RWPE1 (cell line): ENCODE results near the gene FSD1L.

Experiments used
- CTCF ChIA-PET: fragments of 350-600 bp; sonication (Branson Sonifier 250); formaldehyde crosslinking; extraction: SDS; loops from one replicate; lab custom pipeline; 2021; lab: Yijun Ruan, JAX
- POLR2A ChIA-PET: fragments of 400-600 bp; formaldehyde crosslinking; extraction: SDS; loops from one replicate; lab custom pipeline; 2020; ENCODE audit warnings: antibody characterized with exemption; ENCODE audit not compliant: low non-redundant PET; lab: Yijun Ruan, JAX
- DNase-seq: peaks from one replicate; pipeline ENCODE4 v3.0.0; 2012; ENCODE audit warnings: low spot score
- H3K27ac ChIP-seq: fragments of 450-650 bp; 2 replicates; pipeline ENCODE4 v1.5.1; 2017
- TF ChIP-seq, protein P1 (sequence below): fragments of 450-650 bp; conservative IDR thresholded peaks from 2 replicates; pipeline ENCODE4 v1.5.1; 2017; ENCODE audit warnings: low read depth, mild to moderate bottlenecking

Gene FSD1L

DNA sequence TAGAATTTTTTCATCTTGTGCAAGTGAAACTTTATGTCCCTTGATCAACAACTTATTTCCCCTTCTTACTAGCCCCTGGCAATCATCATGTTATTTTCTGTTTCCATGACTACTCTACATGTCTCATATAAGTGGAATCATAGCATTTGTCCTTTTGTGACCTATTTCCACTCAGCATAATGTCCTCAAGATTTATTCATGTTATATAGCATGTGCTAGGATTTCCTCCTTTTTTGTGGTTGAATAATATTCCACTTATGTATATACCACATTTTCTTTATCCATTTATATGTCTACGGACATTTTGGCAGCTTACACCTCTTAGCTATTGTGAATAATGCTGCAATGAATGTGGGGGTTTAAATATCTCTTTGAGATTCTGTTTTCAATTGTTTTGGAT, 21.0 kb downstream of the FSD1L start:
- TF ChIP-seq, protein P1, sequence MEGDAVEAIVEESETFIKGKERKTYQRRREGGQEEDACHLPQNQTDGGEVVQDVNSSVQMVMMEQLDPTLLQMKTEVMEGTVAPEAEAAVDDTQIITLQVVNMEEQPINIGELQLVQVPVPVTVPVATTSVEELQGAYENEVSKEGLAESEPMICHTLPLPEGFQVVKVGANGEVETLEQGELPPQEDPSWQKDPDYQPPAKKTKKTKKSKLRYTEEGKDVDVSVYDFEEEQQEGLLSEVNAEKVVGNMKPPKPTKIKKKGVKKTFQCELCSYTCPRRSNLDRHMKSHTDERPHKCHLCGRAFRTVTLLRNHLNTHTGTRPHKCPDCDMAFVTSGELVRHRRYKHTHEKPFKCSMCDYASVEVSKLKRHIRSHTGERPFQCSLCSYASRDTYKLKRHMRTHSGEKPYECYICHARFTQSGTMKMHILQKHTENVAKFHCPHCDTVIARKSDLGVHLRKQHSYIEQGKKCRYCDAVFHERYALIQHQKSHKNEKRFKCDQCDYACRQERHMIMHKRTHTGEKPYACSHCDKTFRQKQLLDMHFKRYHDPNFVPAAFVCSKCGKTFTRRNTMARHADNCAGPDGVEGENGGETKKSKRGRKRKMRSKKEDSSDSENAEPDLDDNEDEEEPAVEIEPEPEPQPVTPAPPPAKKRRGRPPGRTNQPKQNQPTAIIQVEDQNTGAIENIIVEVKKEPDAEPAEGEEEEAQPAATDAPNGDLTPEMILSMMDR, result no peak
- DNase-seq, result no peak
- ChIA-PET POLR2A (no interaction called here), CTCF (no interaction called here)
- H3K27ac ChIP-seq, result no peak overlapping the region

DNA sequence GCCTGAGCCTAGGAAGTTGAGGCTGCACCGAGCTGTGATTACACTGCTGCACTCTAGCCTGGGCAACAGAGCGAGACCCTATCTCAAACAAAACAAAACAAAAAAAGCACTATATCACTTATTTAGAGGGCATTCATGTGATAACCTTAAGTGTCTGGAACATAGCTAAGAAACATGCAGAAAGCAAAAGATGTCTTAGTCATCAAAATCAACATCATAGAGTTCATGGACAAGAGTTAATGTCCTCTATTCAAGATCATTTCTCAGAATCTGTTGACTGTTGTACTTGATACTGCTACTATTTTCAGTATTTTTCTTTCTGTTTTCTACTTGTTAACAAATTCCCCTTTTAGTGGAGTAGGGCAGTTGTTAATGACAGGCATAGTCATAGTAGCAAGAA, 25.4 kb downstream of the FSD1L start:
- ChIA-PET POLR2A (no interaction called here), CTCF (no interaction called here)
- DNase-seq, result no peak
- TF ChIP-seq, protein P1, result no peak
- no peak overlapping the region for H3K27ac ChIP-seq

DNA sequence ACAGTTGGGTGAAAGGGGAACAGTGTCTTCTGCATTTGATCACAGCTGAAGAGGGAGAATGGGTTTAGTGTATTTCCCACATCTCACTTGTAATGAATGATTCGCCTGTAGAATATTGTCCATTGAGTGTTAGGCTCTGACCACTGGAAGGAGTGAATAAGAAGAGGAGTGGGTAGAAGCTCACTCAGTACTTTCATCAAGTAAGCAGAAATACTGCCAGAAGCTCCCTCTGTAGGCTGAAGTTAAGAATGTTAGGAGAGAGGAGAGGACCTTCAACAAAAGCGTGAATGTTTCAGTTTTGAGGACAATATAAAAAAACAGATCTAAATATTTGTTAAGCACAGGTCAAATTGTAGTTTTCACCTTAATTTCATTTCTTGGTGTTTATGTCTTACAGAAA, 27.5 kb downstream of the FSD1L start:
- no peak overlapping the region for H3K27ac ChIP-seq
- ChIA-PET POLR2A (no interaction called here), CTCF (interaction anchor here (0.5 to 1.0 kb wide), 5 partner anchors 14 to 294 kb away, joined by 3 to 4 read pairs (median 3); no protein-coding TSS in a partner anchor)
- TF ChIP-seq, protein P1, result peak; percentile 25
- no peak for DNase-seq

DNA sequence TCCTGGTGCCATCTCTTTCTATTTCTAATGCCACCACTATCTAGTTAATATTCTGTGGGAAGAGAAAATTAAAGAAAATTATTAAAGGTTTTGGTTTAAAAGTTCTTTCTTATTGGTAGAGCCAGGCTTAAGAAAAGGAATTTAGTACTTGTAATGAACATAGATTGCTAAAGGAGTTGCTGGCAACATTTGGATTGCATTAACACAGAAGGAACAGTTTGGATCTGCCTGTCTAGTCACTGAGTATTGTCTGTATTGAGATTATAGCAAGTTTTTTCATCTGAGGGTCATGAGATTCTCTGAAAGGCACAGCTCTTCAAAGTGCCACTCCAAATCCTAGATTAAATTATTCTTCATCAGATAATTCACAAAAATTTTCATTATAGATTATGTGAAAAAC, 32.0 kb downstream of the FSD1L start:
- CTCF ChIA-PET, result no interaction called here
- POLR2A ChIA-PET, result no interaction called here

DNA sequence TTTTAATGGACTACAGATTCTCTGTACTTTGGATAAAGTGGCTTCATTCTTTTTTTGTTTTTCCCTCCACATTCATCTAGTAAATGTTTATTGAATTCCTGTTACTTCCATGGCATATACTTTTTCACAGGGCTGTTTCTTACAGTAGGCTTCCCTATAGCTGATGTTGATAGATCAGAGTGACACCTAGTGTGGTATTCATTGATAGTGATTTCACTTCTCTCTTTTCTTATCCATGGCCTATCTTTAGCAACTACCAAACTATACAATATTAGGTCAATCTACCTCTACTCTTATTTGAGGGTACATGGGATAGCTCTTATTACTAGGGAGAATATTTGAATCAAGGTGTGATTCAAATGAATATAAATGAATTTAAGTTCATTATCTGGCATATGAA, 35.8 kb downstream of the FSD1L start:
- no peak overlapping the region for H3K27ac ChIP-seq
- CTCF ChIA-PET, result interaction anchor here (0.5 to 0.6 kb wide), 2 partner anchors 153 to 1385 kb away, joined by 3 read pairs; no protein-coding TSS in a partner anchor
- TF ChIP-seq, protein P1, result no peak
- POLR2A ChIA-PET, result no interaction called here
- DNase-seq, result no peak

More for the DNA sequence above, 32.0 kb downstream of the FSD1L start:
- TF ChIP-seq, protein P1, result no peak
- H3K27ac ChIP-seq, result no peak overlapping the region
- DNase-seq, result no peak

DNA sequence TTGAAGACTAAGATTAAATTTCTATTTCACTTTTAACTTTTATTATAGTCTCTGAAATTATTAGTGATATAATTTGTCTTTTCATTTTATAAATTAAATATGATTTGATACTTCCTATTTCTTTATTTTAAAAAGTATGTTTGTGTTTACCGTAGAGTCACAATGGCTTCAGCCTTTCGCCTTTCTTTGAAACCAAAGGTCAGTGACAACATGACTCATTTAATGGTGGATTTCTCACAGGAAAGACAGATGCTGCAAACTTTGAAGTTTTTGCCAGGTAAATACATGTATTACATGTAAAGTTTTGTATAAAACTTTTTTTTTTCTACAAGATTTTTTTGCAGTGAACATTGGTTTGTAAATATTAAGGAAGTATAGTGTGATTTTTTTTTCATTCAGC, 36.4 kb downstream of the FSD1L start:
- POLR2A ChIA-PET, result no interaction called here
- no peak for DNase-seq
- TF ChIP-seq, protein P1, result no peak
- H3K27ac ChIP-seq, result no peak overlapping the region
- CTCF ChIA-PET, result interaction anchor here (0.5 to 0.7 kb wide), 2 partner anchors 8 to 1385 kb away, joined by 3 read pairs; no protein-coding TSS in a partner anchor
